ENCODE data around the gene RELA. TPM values are rescaled to one million over a fixed set of nuclear protein-coding genes. Genes with fewer than 3 reads are reported as not detected.

The RELA gene
- total and polyA plus RNA-seq, 8 donors, result 29.8 to 46.6 (median 35.4) TPM

DNA sequence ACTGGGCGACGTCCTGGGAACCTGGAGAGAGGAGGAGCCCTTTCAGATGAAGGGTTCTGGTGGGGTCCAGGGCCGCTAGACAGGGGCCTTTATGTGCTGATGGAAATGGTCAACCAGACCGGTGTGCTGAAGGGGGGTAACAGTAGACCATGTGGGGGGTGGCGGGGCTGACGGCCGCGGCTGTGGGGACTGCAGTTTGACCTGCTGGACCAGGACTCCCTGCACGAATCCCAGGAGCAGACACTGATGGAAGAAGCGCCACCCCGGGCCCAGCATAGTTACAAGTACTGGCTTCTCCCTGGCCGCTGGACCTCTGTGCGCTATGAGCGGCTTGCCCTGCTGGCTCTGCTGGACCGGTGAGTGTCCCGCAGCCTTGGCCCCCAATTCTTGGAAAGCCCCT, 40.7 kb downstream of the RELA start:
- intact Hi-C loops (cut with DNase I), result loop anchor here in 1 of 3 donors (10.0 kb wide), 1 partner anchor 363 kb away; no protein-coding TSS in a partner anchor
- ATAC-seq (no peak), DNase-seq (no peak), FAIRE-seq (no peak)
- H3K4me3 ChIP-seq, result no peak overlapping the region
- H3K27me3 ChIP-seq, result no peaks in the 10 kb centered on the region
- peaks cover 6 to 39% (median 31%) of the 10 kb centered on the region in 3 donors for H3K36me3 ChIP-seq
- WGBS, 2 donors, result 92 to 94% methylated on average over 16 of the region's 16 CpGs
- no peaks in the 10 kb centered on the region for H3K9me3 ChIP-seq
- H3K27ac ChIP-seq, result no peak overlapping the region
- H3K4me1 ChIP-seq, result peaks cover under 1 to 6% (median 3%) of the 10 kb centered on the region in 3 donors
- no peak for TF ChIP-seq CTCF (IDR thresholded peaks at IDR 0.05)

- no peak for TF ChIP-seq CTCF (IDR thresholded peaks at IDR 0.05)
- 94 to 95% methylated on average over 14 of the region's 14 CpGs for WGBS, 2 donors
- H3K9me3 ChIP-seq, result no peaks in the 10 kb centered on the region
- H3K27me3 ChIP-seq, result no peaks in the 10 kb centered on the region
- intact Hi-C loops (cut with DNase I), result loop anchor here in 1 of 3 donors (10.0 kb wide), 1 partner anchor 363 kb away; no protein-coding TSS in a partner anchor
- no peak for FAIRE-seq
- no peak overlapping the region for H3K4me3 ChIP-seq
- H3K36me3 ChIP-seq, result peaks cover 6 to 33% (median 26%) of the 10 kb centered on the region in 3 donors
- DNase-seq, result no peak
- peaks cover 5 to 9% (median 9%) of the 10 kb centered on the region in 3 donors for H3K4me1 ChIP-seq
- ATAC-seq, result no peak
- H3K27ac ChIP-seq, result no peak overlapping the region
Observed at GRCh38 chr11:65621460-65621859, 41.3 kb downstream of the RELA start.

DNA sequence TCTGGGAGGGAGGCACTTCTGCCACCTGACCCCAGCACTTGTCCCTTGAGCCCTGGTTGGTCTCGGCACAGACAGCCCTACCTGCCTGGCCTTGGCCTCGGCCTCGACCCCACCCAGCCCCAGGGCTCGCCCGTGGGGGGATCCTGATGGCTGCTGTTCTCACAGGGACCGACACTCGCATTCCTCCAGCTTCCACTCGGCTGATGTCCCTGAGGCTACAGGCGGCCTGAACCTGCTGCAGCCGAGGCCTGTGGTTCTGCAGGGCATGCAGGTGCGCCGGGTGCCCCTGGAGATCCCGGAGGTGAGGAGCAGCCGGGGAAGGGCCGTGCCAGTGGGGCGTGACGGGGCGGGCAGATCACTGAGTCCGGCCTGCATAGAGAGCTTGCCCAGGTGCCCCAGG, 42.0 kb downstream of the RELA start:
- Histone ChIP-seq H3K4me1 (peaks cover 5 to 10% (median 9%) of the 10 kb centered on the region in 3 donors), H3K9me3 (no peaks in the 10 kb centered on the region), H3K27ac (no peak overlapping the region), H3K27me3 (no peaks in the 10 kb centered on the region), H3K36me3 (peaks cover 6 to 28% (median 20%) of the 10 kb centered on the region in 3 donors), H3K4me3 (no peak overlapping the region)
- no peak for TF ChIP-seq CTCF (IDR thresholded peaks at IDR 0.05)
- DNase-seq, result peak in 1 of 6 donors; percentile 36
- ATAC-seq, result no peak
- WGBS, 2 donors, result 91 to 92% methylated on average over 19 of the region's 19 CpGs
- no peak for FAIRE-seq
- intact Hi-C loops (cut with DNase I), result loop anchor here in 1 of 3 donors (10.0 kb wide), 1 partner anchor 364 kb away; no protein-coding TSS in a partner anchor

DNA sequence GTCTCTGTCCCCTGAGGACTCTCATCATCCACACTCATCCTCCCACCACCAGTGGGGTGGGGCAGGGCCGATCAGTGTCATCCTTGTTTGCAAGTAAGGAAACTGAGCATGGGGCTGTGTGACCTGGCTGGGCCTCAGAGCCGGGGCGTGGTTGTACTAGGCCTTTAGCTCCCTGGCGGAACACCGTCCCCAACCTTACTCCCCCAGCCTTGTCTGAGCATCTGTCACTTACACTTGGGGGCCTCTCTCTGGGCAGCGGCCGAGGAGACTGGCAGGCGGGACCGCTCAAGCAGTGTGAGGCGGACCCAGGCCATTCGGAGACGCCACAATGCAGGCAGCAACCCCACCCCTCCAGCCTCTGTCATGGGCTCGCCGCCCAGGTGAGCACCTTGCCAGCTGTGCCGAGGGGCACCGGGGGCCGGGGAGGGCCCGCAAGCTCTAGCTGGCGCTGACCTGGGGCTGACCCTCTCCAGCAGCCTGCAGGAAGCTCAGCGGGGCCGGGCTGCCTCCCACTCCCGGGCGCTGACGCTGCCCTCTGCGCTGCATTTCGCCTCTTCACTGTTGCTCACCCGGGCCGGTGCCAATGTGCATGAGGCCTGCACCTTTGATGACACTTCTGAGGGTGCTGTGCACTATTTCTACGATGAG, 43.3 kb downstream of the RELA start:
- DNase-seq (peak in 2 of 6 donors; percentile 45 to 76), ATAC-seq (no peak), FAIRE-seq (no peak)
- Histone ChIP-seq H3K4me1 (peaks cover 5 to 10% (median 9%) of the 10 kb centered on the region in 3 donors), H3K4me3 (no peak overlapping the region), H3K36me3 (peaks cover 6 to 25% (median 18%) of the 10 kb centered on the region in 3 donors), H3K9me3 (no peaks in the 10 kb centered on the region), H3K27me3 (no peaks in the 10 kb centered on the region), H3K27ac (no peak overlapping the region)
- intact Hi-C loops (cut with DNase I), result no loop called here
- TF ChIP-seq CTCF (IDR thresholded peaks at IDR 0.05), result no peak
- 94% methylated on average over 28 to 29 of the region's 29 CpGs for WGBS, 2 donors

GRCh38 chr11:65618763-65619162, 44.0 kb downstream of the RELA start:
- H3K4me3 ChIP-seq, result no peak overlapping the region
- TF ChIP-seq CTCF (IDR thresholded peaks at IDR 0.05), result no peak
- DNase-seq (peak in 2 of 6 donors; percentile 44 to 67), FAIRE-seq (no peak), ATAC-seq (no peak)
- peaks cover 6 to 25% (median 18%) of the 10 kb centered on the region in 3 donors for H3K36me3 ChIP-seq
- H3K9me3 ChIP-seq, result no peaks in the 10 kb centered on the region
- no peak overlapping the region for H3K27ac ChIP-seq
- intact Hi-C loops (cut with DNase I), result no loop called here
- WGBS, 2 donors, result 91 to 93% methylated on average over 14 of the region's 14 CpGs
- peaks cover 5 to 10% (median 9%) of the 10 kb centered on the region in 3 donors for H3K4me1 ChIP-seq
- H3K27me3 ChIP-seq, result no peaks in the 10 kb centered on the region

Data from pancreas (tissue), 10 donors.